Activated T-cell treated with anti-CD3 and anti-CD28 coated beads for 48 hours (primary cell): Measurements from ENCODE around the gene CFHR5.
"Not testable (repeated sequence)": the region's sequence is repeated elsewhere in the genome, so short reads cannot be mapped to it uniquely, and the experiment has no call there.

Source experiments
- DNase-seq: peaks from one replicate; pipeline ENCODE4 v3.0.0-alpha.2; 2020; ENCODE audit warnings: low read depth

Gene CFHR5

GRCh38 chr1:196977278-196977677 lies at the start of gene CFHR5:
Gene CFHR5 (plus strand): TSS chr1:196977556. CDS start chr1:196977665, 109 bp downstream.
- DNase-seq, result no peak

DNA sequence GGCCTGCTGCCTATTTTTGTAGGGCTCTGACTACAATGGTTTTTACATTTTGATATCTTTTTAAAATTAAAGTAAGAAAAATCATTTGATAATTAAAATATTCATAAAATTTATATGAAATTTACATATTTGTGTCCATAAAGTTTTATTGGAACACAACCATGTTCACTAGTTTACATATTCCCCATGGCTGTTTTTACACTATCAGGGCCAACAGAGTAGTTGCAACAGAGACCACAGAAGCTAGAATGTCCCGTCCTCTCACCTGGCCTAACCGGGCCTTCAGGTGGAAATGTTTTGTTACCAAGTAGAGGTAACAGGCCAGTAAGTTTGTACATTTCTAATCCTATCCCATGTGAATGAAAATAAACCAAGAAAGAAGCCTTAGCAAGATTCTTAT lies 44.5 kb upstream of the CFHR5 start:
- not testable (repeated sequence) for DNase-seq

- no peak for DNase-seq
Measured at GRCh38 chr1:196933531-196934189, 43.7 kb upstream of the CFHR5 start.

- not testable (repeated sequence) for DNase-seq
Measured at GRCh38 chr1:196941474-196941873, 35.9 kb upstream of the CFHR5 start.

DNA sequence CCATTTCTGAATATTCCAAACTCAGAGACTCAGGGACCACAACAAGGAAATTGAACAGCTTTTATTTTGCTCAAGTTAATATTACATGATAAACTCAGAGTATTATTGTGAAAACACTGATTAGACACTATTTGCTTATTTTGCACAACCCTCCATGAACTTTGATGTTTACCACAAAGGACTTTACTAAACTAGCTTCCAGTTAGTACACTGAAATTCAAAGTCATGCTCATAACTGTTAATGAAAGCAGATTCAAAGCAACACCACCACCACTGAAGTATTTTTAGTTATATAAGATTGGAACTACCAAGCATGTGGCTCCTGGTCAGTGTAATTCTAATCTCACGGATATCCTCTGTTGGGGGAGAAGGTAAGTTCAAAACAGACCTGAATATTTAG lies 33.8 kb upstream of the CFHR5 start, which contains the start of gene CFHR2:
TSS of gene CFHR2 (plus strand) at position 171 of the 400 bp plus-strand sequence. CDS start at position 314, 143 bp downstream.
- DNase-seq, result not testable (repeated sequence)

DNA sequence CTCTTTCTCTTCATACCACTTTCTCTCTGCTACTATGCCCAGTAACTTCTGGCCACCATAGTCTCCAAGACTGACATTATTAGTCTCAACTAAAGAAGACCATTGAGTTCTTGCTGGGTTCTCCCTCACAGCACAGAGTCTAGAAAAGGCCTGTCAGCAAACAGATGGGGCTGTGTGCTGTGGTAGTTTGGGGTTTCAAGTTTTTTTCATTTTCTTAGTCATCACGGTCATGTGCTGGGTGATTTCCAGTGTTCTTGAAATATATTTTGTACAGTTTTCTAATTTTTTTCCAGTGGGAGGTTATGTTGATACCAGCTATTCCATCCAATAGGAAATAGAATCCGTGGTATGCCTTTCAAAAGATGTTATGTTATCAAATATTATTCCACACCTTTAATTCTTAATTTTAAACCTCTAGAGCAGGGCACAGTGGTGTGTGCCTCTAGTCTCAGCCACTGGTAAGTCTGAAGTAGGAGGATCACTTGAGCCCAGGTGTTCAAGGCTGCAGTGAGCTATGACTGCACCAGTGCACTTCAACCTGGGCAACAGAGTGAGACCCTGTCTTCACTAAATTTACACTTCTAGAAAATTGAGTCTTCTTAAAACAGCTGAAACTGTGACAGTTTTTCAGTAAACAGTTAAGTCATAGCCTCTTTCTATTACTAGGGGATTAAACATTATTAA lies 25.5 kb upstream of the CFHR5 start:
- no peak for DNase-seq

DNA sequence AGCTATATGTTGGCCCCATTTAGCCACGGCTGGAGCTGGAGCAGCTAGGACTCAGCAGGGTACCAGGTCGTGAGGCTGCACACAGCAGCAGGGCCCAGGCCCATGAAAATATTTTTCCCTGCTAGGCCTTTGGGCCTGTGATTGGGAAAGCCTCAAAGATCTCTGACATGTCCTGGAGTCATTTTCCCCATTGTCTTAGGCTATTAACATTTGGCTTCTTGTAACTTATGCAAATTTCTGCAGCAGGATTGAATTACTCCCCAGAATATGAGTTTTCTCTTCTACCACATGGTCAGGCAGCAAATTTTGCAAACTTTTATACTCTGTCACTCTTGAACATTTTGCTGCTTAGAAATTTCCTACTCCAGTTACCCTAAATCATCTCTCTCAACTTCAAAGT lies 22.6 kb upstream of the CFHR5 start:
- DNase-seq, result no peak

DNA sequence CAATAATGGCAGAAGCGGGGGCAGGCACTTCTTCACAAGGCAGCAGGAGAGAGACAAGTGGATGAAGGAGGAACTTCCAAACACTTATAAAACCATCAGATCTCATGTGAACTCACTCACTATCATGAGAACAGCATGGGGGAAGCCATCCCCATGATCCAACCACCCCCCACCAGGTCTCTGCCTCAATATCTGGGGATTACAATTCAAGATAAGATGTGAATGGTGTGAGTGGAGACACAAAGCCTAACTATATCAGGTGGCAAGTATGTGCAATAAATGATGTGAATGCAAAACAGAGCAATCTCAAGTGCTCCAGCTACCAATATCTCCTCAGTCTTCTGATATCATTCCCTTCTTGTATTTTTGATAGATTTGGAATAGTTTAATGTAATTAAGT lies 21.4 kb upstream of the CFHR5 start:
- no peak for DNase-seq

DNA sequence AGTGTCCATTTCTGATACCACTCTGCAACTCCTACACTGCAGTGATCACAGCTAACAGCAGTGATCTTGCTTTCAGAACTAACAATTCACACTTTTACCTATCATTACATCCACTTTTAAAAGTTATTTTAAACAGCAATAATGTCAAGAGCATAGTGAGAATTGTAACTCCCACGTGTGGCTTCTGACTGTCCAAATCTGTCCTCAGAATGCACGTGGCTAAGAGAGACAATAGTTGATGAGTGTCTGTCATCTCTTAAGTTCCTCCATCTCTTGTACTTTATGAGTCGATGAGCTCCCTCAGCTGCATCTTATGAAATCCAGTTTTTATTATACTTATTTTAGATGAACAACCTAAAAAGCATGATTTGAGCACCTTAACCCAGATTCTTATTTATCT lies 16.5 kb upstream of the CFHR5 start:
- no peak for DNase-seq

DNA sequence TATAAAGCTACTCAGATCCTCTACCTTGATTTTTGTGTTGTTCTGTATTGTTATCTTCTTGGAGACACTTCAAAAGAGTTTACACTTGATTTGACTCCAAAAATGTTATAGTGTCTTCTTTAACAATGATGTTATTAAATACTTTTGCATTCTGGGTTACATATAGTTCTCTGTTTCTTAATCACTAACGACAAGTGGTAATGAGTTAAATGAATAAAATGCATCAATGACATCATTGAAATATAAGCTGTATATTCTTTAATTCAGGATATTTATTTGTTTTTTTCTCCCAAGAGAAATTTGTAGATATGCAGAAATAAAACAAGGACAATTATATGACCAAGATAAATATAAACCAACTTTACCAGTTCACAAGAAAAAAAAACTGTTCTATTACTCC lies 7.2 kb upstream of the CFHR5 start:
- DNase-seq, result no peak

GRCh38 chr1:196976278-196976677 lies 1.1 kb upstream of the CFHR5 start:
- no peak for DNase-seq

DNA sequence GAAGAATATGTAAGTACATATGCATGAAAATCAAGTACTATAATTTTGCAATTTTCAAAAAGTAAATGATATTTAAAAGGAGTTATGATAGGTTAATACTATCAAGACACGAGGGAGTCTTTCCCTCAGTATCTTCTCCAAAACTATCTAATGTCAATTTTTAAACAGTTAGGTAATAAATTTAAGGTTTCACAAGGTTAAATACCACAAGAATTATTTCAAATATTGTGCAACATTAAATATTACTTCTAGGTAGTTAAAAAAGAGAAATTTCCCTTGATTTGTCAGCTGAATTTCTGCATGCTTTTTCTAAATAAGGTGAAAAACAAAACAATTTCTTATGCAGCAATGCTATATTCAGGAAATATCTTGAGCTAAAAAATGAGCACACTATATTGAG lies 3.5 kb downstream of the CFHR5 start:
- DNase-seq, result no peak

DNA sequence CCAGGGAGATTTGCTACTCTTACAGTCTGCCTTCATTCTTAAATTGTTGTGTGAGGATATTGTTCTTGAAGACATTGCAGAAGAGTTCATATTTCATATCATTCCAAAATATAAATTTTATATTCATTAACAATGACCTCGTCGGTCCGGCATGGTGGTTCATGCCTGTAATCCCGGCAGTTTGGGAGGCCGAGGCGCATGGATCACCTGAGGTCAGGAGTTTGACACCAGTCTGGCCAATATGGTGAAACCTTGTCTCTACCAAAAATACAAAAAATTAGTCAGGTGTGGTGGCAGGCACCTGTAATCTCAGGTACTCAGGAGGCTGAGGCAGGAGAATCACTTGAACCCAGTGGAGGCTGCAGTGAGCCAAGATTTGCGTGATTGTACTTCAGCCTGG lies 4.9 kb downstream of the CFHR5 start:
- not testable (repeated sequence) for DNase-seq

DNA sequence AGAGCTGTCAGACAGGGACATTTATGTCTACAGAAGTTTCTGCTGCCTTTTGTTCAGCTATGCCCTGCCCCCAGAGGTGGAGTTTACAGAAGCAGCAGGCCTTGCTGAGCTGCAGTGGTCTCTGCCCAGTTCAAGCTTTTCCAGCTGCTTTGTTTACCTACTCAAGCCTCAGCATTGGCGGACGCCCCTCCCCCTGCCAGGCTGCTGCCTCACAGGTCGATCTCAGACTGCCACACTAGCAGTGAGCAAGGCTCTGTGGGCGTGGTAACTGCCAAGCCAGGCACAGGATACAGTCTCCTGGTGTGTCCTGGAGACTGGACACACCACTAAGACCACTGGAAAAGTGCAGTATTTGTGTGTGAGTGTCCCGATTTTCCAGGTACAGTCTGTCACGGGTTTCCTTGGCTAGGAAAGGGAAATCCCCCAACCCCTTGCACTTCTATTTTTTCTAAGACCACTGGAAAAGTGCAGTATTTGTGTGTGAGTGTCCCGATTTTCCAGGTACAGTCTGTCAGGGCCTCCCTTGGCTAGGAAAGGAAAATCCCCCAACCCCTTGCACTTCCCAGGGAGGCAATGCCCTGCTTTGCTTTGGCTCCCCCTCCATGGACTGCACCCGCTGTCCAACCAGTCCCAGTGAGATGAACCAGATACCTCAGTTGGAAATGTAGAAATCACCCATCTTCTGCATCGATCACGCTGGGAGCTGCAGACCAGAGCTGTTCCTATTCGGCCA lies 14.7 kb downstream of the CFHR5 start:
- DNase-seq, result not testable (repeated sequence)

- no peak for DNase-seq
Measured at GRCh38 chr1:196993916-196994315, 16.6 kb downstream of the CFHR5 start.

DNA sequence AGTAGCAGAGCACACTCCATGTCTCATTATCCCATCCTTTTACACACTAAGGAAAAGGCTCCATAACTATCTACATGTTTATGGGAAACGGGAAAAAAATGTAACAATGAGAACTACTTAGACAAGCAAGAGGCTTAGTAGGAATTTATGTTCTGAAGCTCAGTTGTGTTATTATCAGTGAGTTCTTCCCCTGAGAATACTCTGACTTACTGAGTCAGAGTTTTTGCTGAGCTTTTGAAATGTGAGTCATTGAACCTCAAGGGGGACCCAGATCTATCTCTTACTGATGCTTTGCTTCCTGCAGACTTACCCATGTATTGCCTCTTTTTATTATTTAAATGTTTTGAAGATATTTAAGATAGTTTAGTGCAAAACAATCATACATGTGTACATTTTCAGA lies 20.1 kb downstream of the CFHR5 start:
- DNase-seq, result no peak

GRCh38 chr1:197001828-197002227 lies 24.5 kb downstream of the CFHR5 start:
- DNase-seq, result no peak

DNA sequence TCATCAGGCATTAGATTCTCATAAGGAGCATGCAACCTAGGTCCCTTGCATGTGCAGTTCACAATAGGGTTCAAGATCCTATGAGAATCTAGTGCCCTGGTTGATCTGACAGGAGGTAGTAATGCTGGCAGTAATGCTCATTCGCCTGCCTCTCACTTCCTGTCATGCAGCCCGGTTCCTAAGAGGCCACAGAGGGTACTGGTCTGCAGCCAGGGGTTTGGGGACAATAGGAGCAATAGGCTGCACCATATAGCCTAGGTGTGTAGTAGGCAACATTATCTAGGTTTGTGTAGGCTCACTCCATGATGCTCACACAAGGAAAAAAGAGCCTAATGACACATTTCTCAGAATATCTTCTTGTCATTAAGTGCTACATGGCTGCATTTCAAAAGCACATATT lies 25.8 kb downstream of the CFHR5 start:
- DNase-seq, result no peak

DNA sequence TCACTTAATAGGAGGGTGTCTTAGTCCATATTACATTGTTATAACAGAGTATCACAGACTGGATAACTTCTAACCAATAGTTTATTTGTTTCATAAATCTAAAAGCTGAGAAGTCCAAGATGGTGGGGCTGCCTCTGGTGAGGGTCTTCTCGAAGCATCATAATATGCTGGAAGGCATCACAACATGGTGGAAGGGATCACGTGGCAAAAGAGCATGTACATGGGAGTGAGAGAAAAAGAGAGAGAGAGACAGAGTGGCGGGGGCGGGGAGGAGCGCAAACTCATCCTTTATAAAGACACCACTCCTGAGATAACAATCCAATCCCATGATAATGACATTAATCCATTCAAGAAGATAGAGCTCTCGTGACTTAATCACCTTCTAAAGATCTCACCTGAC lies 31.5 kb downstream of the CFHR5 start:
- no peak for DNase-seq

DNA sequence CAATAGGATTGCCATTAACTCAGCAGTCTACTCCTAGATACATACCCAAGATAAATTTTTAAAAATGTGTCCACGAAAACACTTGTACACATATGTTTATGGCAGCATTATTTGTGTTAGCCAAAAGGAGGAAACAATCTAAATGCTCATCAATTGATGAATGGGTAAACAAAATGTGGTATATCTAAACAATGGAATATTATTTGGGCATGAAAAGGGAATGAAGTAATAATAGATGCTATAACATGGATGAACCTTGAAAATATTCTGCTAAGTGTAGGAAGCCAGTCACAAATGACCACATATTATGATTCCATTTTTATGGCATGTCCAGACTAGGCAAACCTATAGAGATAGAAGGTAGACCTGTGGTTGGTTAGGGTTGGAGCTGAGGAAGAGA lies 34.3 kb downstream of the CFHR5 start:
- no peak for DNase-seq

- no peak for DNase-seq
Measured at GRCh38 chr1:197013234-197013633, 35.9 kb downstream of the CFHR5 start.

- no peak for DNase-seq
Measured at GRCh38 chr1:197016751-197017150, 39.4 kb downstream of the CFHR5 start.

- no peak for DNase-seq
Measured at GRCh38 chr1:197017558-197018146, 40.3 kb downstream of the CFHR5 start.
